ENCODE measurements around the gene STRAP. TPM values are rescaled to one million over a fixed set of nuclear protein-coding genes. Genes with fewer than 3 reads are reported as not detected.

STRAP gene
- polyA plus RNA-seq, 4 donors = 72.1 to 104 (median 90.0) TPM

DNA sequence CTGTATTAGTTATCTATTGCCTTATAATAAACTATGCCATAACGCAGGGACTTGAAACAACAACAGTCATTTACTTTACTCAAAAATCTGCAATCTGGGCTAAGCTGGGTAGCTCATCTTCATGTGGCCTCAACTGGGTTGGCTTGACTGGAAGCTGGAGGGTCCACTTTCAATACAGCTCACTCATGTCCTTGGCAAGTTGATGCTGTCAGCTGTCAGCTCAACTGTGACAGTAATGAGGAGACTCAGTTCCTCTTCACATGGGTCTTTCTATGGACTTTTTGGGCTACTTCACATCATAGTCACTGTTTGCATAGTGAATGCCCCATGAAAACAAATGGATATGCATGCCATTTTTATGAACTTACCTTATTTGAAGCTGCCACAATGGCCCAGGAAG lies 33.6 kb upstream of the STRAP start:
- FAIRE-seq (no peak), DNase-seq (no peak)
- Histone ChIP-seq H3K36me3 (ENCODE audit: control insufficient read depth in 3 of 3, insufficient read depth in 2 of 3, low read depth in 1 of 3, low read length in 3 of 3) (no peaks in the 10 kb centered on the region), H3K9me3 (ENCODE audit: control insufficient read depth in 2 of 2, insufficient read depth in 1 of 2, low read depth in 1 of 2, low read length in 1 of 2) (no peaks in the 10 kb centered on the region), H3K4me1 (ENCODE audit: control insufficient read depth in 3 of 3, insufficient read depth in 2 of 3, low read depth in 1 of 3, low read length in 2 of 3) (no peaks in the 10 kb centered on the region), H3K27me3 (ENCODE audit: control insufficient read depth in 3 of 3, insufficient read depth in 3 of 3, low read length in 3 of 3) (no peaks in the 10 kb centered on the region), H3K4me3 (ENCODE audit: low read depth in 1 of 3, low read length in 3 of 3) (no peak overlapping the region), H3K27ac (ENCODE audit: low read depth in 1 of 3, low read length in 2 of 3) (no peak overlapping the region)
- 88 to 93% (median 91%) methylated on average over 1 of the region's 1 CpG for WGBS, 3 donors

DNA sequence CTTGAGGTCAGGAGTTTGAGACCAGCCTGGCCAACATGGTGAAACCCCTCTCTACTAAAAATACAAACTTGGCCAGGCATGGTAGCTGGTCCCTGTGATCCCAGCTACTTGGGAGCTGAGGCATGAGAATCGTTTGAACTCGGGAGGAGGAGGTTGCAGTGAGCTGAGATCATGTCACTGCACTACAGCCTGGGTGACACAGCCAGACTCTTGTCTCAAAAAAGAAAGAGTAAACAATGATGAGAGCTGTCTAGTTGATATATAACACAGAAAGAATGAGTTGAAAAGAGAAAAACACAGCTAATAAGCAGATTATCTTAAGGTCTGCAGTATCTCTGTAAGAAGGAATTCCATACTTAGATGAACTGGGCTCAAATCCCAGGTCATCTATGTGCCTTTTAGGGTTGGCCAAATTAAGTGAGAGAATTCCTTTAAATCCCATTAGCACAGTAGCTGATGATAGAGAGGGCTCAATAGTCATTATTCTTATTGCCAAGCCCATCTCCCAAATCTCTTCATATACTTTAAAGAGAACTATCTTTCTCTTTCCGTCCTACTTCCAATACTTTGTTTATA lies 31.1 kb upstream of the STRAP start:
- Histone ChIP-seq H3K9me3 (ENCODE audit: control insufficient read depth in 2 of 2, insufficient read depth in 1 of 2, low read depth in 1 of 2, low read length in 1 of 2) (no peaks in the 10 kb centered on the region), H3K27me3 (ENCODE audit: control insufficient read depth in 3 of 3, insufficient read depth in 3 of 3, low read length in 3 of 3) (no peaks in the 10 kb centered on the region), H3K36me3 (ENCODE audit: control insufficient read depth in 3 of 3, insufficient read depth in 2 of 3, low read depth in 1 of 3, low read length in 3 of 3) (no peaks in the 10 kb centered on the region), H3K4me1 (ENCODE audit: control insufficient read depth in 3 of 3, insufficient read depth in 2 of 3, low read depth in 1 of 3, low read length in 2 of 3) (no peaks in the 10 kb centered on the region), H3K27ac (ENCODE audit: low read depth in 1 of 3, low read length in 2 of 3) (no peak overlapping the region), H3K4me3 (ENCODE audit: low read depth in 1 of 3, low read length in 3 of 3) (no peak overlapping the region)
- no peak for FAIRE-seq
- 62 to 78% (median 63%) methylated on average over 3 of the region's 3 CpGs for WGBS, 3 donors
- no peak for DNase-seq

DNA sequence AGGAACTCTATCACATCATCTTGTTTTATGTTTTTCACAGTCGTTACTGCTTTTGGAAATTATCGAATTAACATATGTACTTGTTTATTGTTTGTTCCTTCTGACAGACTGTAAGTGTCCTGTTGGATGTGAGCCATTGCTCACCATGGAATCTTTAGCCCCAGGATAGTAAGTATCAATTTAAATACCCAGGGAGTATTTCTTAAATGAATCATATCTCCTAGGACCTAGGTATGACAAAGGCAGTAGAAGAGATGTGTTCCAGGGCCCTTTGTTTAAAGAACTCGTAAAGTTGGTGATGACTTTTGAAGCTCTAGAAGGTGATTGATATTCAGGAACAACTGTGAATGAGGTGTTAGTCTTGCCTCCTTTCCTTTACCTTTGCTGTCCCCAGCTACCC lies 30.3 kb upstream of the STRAP start:
- H3K27me3 ChIP-seq (ENCODE audit: control insufficient read depth in 3 of 3, insufficient read depth in 3 of 3, low read length in 3 of 3) = no peaks in the 10 kb centered on the region
- DNase-seq (no peak), FAIRE-seq (no peak)
- no peaks in the 10 kb centered on the region for H3K36me3 ChIP-seq (ENCODE audit: control insufficient read depth in 3 of 3, insufficient read depth in 2 of 3, low read depth in 1 of 3, low read length in 3 of 3)
- no peaks in the 10 kb centered on the region for H3K4me1 ChIP-seq (ENCODE audit: control insufficient read depth in 3 of 3, insufficient read depth in 2 of 3, low read depth in 1 of 3, low read length in 2 of 3)
- no peak overlapping the region for H3K27ac ChIP-seq (ENCODE audit: low read depth in 1 of 3, low read length in 2 of 3)
- no peak overlapping the region for H3K4me3 ChIP-seq (ENCODE audit: low read depth in 1 of 3, low read length in 3 of 3)
- 82 to 88% (median 84%) methylated on average over 3 of the region's 3 CpGs for WGBS, 3 donors
- H3K9me3 ChIP-seq (ENCODE audit: control insufficient read depth in 2 of 2, insufficient read depth in 1 of 2, low read depth in 1 of 2, low read length in 1 of 2) = no peaks in the 10 kb centered on the region

DNA sequence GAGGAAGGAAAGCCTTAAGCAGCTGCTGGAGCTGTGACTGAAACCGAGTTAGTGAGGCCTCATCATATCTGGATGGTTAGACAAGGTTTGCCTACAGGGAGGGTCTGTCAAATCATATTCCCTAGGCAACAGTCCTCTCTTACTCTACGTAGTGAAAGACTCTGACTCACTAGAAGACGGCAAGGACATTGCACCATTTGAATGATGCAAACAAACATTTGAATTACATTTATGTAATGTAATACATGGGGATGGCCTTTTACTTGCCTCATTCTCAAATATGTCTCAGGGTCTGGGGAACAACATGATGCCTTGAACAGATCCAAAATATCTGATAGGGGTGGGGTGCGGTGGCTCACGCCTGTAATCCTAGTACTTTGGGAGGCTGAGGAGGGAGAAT lies 29.8 kb upstream of the STRAP start:
- WGBS, 3 donors = 84 to 93% (median 89%) methylated on average over 5 of the region's 5 CpGs
- DNase-seq (no peak), FAIRE-seq (no peak)
- Histone ChIP-seq H3K4me3 (ENCODE audit: low read depth in 1 of 3, low read length in 3 of 3) (no peak overlapping the region), H3K4me1 (ENCODE audit: control insufficient read depth in 3 of 3, insufficient read depth in 2 of 3, low read depth in 1 of 3, low read length in 2 of 3) (no peaks in the 10 kb centered on the region), H3K9me3 (ENCODE audit: control insufficient read depth in 2 of 2, insufficient read depth in 1 of 2, low read depth in 1 of 2, low read length in 1 of 2) (no peaks in the 10 kb centered on the region), H3K27me3 (ENCODE audit: control insufficient read depth in 3 of 3, insufficient read depth in 3 of 3, low read length in 3 of 3) (no peaks in the 10 kb centered on the region), H3K36me3 (ENCODE audit: control insufficient read depth in 3 of 3, insufficient read depth in 2 of 3, low read depth in 1 of 3, low read length in 3 of 3) (no peaks in the 10 kb centered on the region), H3K27ac (ENCODE audit: low read depth in 1 of 3, low read length in 2 of 3) (no peak overlapping the region)

DNA sequence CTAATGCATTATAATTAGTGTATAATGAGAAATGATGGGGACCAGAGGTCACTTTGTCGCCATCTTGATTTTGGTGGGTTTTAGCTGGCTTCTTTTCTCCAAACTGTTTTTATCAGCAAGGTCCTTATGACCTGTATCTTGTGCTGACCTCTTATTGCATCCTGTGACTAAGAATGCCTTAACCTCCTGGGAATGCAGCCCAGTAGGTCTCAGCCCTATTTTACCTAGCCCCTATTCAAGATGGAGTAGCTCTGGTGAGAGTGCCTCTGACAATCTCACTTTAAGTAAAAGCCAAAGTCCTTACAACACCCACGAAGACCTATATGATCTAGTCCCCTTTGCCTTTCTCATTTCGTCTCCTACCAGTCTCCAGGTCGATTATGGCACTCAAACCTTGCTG lies 28.3 kb upstream of the STRAP start:
- no peaks in the 10 kb centered on the region for H3K4me1 ChIP-seq (ENCODE audit: control insufficient read depth in 3 of 3, insufficient read depth in 2 of 3, low read depth in 1 of 3, low read length in 2 of 3)
- H3K27ac ChIP-seq (ENCODE audit: low read depth in 1 of 3, low read length in 2 of 3) = no peak overlapping the region
- no peaks in the 10 kb centered on the region for H3K36me3 ChIP-seq (ENCODE audit: control insufficient read depth in 3 of 3, insufficient read depth in 2 of 3, low read depth in 1 of 3, low read length in 3 of 3)
- no peak overlapping the region for H3K4me3 ChIP-seq (ENCODE audit: low read depth in 1 of 3, low read length in 3 of 3)
- 68 to 81% (median 76%) methylated on average over 4 of the region's 4 CpGs for WGBS, 3 donors
- FAIRE-seq (no peak), DNase-seq (no peak)
- H3K9me3 ChIP-seq (ENCODE audit: control insufficient read depth in 2 of 2, insufficient read depth in 1 of 2, low read depth in 1 of 2, low read length in 1 of 2) = no peaks in the 10 kb centered on the region
- H3K27me3 ChIP-seq (ENCODE audit: control insufficient read depth in 3 of 3, insufficient read depth in 3 of 3, low read length in 3 of 3) = no peaks in the 10 kb centered on the region

DNA sequence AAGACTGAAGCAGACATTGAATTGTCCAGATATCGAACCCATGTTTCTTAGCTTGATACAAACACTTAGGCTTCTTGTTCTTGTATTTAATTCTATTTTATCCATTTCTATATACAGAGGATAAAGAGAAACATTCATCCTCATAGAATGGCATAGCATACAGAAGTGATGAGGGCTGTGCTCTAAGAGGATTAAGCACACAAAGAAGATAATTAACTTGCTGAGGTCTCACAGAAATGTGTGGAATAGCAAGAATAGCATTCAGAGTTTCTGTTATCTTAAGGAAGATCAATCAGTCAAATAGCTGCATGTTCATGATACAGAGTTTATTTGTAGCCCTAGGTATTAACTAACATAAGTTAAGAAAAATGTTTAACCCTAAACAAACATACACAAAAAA lies 27.3 kb upstream of the STRAP start:
- H3K27ac ChIP-seq (ENCODE audit: low read depth in 1 of 3, low read length in 2 of 3) = no peak overlapping the region
- H3K4me3 ChIP-seq (ENCODE audit: low read depth in 1 of 3, low read length in 3 of 3) = no peak overlapping the region
- no peak for FAIRE-seq
- H3K36me3 ChIP-seq (ENCODE audit: control insufficient read depth in 3 of 3, insufficient read depth in 2 of 3, low read depth in 1 of 3, low read length in 3 of 3) = no peaks in the 10 kb centered on the region
- 89 to 93% (median 91%) methylated on average over 1 of the region's 1 CpG for WGBS, 3 donors
- no peak for DNase-seq
- H3K9me3 ChIP-seq (ENCODE audit: control insufficient read depth in 2 of 2, insufficient read depth in 1 of 2, low read depth in 1 of 2, low read length in 1 of 2) = no peaks in the 10 kb centered on the region
- H3K4me1 ChIP-seq (ENCODE audit: control insufficient read depth in 3 of 3, insufficient read depth in 2 of 3, low read depth in 1 of 3, low read length in 2 of 3) = no peaks in the 10 kb centered on the region
- H3K27me3 ChIP-seq (ENCODE audit: control insufficient read depth in 3 of 3, insufficient read depth in 3 of 3, low read length in 3 of 3) = peaks cover 0 to 3% (median 0%) of the 10 kb centered on the region in 3 donors

DNA sequence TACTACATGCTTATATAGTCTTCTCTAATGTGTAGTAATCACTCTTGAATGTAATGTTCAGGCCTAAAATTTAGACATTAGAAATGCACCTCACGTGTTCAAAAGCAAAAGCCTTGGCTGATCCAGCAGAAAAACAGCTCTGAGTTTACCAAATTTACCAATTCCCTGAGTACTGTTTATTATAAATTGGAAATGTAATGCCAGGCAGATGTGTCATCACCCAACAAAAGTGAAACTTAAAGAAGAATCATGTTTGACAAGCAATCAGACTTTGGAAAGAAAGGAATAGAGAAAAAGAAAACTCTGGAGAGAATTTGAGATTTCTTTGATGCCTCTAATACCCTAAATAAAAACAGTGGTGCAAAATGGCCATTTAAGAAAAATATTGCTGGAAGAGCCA lies 26.5 kb upstream of the STRAP start:
- no peak for DNase-seq
- 65 to 82% (median 79%) methylated on average over 1 of the region's 1 CpG for WGBS, 3 donors
- no peak for FAIRE-seq
- Histone ChIP-seq H3K4me3 (ENCODE audit: low read depth in 1 of 3, low read length in 3 of 3) (no peak overlapping the region), H3K27me3 (ENCODE audit: control insufficient read depth in 3 of 3, insufficient read depth in 3 of 3, low read length in 3 of 3) (peaks cover 0 to 3% (median 0%) of the 10 kb centered on the region in 3 donors), H3K36me3 (ENCODE audit: control insufficient read depth in 3 of 3, insufficient read depth in 2 of 3, low read depth in 1 of 3, low read length in 3 of 3) (no peaks in the 10 kb centered on the region), H3K4me1 (ENCODE audit: control insufficient read depth in 3 of 3, insufficient read depth in 2 of 3, low read depth in 1 of 3, low read length in 2 of 3) (no peaks in the 10 kb centered on the region), H3K27ac (ENCODE audit: low read depth in 1 of 3, low read length in 2 of 3) (no peak overlapping the region), H3K9me3 (ENCODE audit: control insufficient read depth in 2 of 2, insufficient read depth in 1 of 2, low read depth in 1 of 2, low read length in 1 of 2) (no peaks in the 10 kb centered on the region)

DNA sequence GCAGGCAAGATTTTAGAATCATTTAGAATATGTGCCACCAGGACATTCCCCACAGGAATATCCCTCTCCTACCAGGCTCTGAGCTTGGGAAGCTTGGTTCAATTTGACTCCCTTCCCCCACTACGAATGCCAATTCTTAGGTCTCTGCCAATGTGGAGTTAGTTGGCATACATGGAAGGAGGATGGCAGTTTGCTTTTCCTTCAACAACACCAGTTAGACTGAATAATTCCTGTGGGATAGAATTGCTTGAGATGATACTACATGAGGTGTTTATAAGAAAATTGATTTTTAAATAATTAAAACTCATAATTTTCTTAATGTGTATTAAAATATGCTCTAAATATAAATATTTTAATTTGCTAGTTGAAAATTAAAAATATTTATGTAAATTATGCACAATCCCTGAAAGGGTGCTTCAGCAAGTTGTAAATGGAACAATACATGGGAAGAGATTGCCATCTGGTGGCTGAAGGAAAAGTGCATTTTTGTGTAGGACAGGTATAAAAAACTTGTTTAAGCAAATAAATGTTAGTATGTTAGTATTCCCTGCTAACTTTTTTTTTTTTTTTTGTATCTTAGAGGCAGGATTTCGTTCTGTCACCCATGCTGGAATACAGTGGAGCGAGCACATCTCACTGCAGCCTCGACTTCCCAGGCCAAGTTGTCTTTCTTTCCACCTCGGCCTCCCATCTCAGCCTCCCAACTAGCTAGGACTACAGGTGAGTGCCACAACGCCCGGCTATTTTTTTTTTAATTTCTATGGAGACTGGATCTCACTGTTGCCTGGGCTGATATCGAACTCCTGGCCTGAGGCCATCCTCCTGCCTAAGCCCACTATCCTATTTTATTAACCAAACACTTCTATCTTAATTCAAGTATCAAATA lies 25.8 kb upstream of the STRAP start:
- peaks cover 0 to 3% (median 0%) of the 10 kb centered on the region in 3 donors for H3K27me3 ChIP-seq (ENCODE audit: control insufficient read depth in 3 of 3, insufficient read depth in 3 of 3, low read length in 3 of 3)
- WGBS, 3 donors = 43 to 57% (median 49%) methylated on average over 8 of the region's 8 CpGs
- H3K9me3 ChIP-seq (ENCODE audit: control insufficient read depth in 2 of 2, insufficient read depth in 1 of 2, low read depth in 1 of 2, low read length in 1 of 2) = no peaks in the 10 kb centered on the region
- no peaks in the 10 kb centered on the region for H3K4me1 ChIP-seq (ENCODE audit: control insufficient read depth in 3 of 3, insufficient read depth in 2 of 3, low read depth in 1 of 3, low read length in 2 of 3)
- no peaks in the 10 kb centered on the region for H3K36me3 ChIP-seq (ENCODE audit: control insufficient read depth in 3 of 3, insufficient read depth in 2 of 3, low read depth in 1 of 3, low read length in 3 of 3)
- H3K4me3 ChIP-seq (ENCODE audit: low read depth in 1 of 3, low read length in 3 of 3) = no peak overlapping the region
- H3K27ac ChIP-seq (ENCODE audit: low read depth in 1 of 3, low read length in 2 of 3) = no peak overlapping the region
- FAIRE-seq = peak; percentile 93
- DNase-seq = peak; percentile 70 to 76

Measured in small intestine (tissue), 7 donors.